SH-SY5Y (cell line): ENCODE results near the gene FAM47C.
"Not testable (repeated sequence)": the region's sequence is repeated elsewhere in the genome, so short reads cannot be mapped to it uniquely, and the experiment has no call there.

ENCODE experiments used
- GATA2 ChIP-seq: IDR thresholded peaks from 2 replicates; pipeline ENCODE4 v1.6.1; 2011; ENCODE audit warnings: mild to moderate bottlenecking, low read depth, low read length
- GATA3 ChIP-seq: IDR thresholded peaks from 2 replicates; pipeline ENCODE4 v1.6.1; 2011; ENCODE audit warnings: low read depth, mild to moderate bottlenecking, low read length, moderate library complexity

The FAM47C gene

DNA sequence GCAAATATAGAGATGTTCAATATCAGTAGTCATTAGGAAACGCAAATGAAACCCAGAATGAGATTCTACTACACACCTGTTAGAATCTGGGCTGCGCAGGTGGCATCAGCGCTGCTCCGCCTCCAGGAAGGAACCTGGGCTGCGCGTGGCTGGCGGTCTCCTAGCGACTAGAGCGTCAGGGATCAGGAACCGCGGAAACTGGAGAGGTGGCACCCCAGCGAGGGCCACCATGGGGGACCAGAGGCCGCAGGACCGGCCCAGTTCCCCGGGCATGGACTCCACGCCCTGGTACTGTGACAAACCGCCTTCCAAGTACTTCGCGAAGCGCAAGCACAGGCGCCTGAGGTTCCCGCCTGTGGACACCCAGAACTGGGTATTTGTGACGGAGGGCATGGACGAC, at the start of gene FAM47C:
FAM47C (plus strand) TSS at position 185 of the 400 bp plus-strand sequence; CDS start at position 230, 45 bp downstream.
- TF ChIP-seq GATA2, GATA3: not testable (repeated sequence)

DNA sequence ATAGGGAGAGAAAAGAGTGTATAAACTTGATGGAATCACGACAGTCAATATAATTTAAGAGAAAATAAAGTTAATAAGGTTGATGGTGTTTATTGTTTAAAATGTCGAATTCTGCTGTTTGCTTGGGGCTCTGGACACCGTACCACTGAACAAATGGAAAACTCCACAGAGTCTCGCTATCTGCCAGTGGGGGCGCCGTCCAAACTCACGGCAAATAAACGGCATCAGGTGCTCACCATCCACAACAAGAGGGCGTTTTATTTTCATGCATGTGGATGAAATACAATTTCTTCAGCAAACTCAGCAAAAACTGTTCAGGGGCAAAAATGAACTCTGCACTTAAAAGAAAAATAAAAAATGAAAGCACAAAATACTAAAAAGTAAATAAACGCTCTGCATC, 46.6 kb upstream of the FAM47C start:
- TF ChIP-seq GATA2 (no peak), GATA3 (no peak)

DNA sequence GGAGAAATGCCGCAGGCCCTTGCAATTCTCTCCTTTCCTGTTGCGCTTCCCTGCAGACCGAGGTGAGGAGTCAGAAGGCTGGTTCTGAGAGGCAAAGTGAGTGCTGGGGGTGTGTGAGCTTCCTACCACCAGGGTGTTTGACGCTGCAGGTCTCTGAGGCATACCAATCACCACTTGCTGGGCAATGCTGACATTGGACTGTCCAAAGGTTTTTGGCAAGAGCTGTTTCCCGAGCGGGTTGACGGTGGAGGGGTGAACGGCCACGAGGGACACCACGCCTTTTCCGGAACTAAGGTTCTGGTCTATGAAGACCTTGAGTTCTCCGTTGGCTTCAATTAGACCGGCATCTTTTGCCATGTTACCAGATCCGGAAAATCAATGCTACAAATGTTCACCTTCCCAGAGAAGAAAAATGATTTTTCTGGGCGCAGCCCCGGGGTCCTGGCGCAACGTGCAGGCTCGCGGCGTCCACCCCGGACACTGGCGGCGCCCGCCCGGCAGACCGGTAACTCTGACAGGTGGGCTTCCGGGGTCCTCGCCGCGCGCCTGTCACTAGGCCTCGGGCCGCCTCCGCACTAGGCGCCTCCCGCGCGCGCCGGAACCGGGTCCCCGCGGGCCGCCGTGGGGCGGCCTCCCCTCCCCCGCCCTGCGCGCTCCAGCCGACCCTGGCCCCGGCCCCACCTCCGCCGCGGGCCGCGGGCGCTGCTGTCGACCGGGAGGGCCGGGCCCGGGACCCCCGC, 44.9 kb upstream of the FAM47C start:
- TF ChIP-seq GATA3 (no peak), GATA2 (no peak)

DNA sequence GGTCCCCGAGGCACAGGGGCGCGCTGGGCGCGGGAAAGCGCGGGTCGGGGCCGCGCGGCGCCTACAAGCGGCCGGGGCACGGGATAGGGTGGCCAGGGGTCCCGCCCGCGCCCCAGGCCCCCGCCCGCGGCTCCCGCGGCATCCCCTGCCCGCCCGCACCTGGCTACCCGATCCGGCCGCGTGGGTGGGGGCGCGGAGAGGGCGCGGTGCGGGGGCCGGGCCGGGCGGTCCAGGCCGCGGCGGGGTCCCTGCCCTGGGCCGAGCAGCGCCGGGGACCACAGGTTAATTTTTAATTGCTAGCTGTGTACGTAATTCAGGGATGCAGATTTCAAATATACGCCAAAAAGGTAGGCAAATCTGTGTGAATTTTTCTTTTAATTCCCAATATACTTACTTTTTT, 44.3 kb upstream of the FAM47C start:
- TF ChIP-seq GATA3 (no peak), GATA2 (no peak)

DNA sequence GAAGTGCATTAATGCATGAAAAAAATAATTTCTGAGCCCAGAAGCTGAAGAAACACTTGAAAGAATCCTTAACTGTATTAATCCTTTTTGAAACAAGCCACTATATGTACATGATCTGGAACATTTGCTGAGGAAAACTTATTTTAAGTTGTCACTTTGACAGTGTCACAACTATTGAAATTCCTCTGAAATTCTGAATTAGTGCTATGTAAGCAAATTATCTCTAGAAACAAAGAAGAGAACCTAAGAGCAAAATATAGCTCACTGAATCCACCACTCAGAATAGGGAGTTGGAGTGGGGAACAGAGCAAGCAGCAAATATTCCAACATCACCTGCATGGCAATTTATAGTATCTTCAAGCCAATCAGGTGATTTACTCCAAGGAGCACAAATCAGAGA, 34.6 kb upstream of the FAM47C start:
- TF ChIP-seq GATA3 (no peak), GATA2 (no peak)

DNA sequence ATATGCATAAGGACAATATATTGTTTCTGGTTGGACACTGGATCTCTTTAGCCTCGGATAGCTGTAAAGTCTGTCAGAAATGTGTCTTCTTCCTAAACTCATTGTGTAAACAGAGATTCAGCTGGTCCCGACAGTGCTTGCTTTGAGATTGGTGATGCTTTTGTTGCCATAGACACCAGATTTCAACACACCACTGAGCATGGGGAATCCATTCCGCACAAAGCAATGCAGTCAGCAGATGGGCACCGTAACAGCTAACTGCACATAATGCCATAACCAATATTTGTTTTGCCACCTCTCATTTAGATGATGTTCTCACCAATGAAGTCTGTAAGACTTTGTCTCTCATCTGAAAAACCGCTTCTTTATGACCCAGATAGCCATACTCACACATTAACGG, 33.3 kb upstream of the FAM47C start:
- TF ChIP-seq GATA3 (no peak), GATA2 (no peak)

DNA sequence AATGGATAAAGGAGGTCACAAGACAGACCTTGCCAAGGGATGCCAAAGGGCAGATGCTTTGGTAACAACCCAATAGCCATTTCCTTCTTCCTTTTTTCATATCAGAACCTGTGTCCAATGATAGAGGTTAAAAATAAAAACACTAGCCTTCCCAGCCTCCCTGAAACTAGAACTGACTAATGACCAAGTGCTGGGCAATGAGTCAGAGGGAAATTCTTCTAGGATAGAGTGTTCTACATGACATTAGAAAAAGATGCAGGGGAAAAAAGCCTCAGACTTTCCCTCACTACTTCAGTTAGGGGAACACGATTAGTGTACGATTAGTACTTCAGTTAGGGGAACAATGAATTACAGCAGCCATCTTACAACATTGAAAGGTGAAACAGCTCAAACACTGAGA, 29.3 kb upstream of the FAM47C start:
- no peak for TF ChIP-seq GATA3
- TF ChIP-seq GATA2, result no peak

DNA sequence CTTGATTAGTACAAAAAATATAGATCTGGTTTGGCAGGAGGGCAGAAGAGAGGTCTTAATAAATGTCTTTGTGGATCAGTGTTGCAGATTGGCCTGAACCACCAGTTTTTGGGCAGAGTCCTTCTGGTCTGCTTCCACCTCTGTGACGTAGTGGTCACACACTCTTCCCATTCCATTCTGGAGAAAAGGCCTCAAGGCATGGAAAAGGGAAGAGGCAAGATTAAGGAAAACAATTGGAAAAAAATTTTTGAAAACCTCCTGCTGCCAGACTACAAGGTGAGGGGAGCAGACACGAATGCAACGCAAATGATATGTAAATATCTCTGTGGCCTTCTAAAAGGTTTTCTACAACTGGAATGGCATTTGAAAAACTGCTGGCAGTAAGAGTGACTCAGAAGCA, 24.3 kb upstream of the FAM47C start:
- no peak for TF ChIP-seq GATA2
- no peak for TF ChIP-seq GATA3

DNA sequence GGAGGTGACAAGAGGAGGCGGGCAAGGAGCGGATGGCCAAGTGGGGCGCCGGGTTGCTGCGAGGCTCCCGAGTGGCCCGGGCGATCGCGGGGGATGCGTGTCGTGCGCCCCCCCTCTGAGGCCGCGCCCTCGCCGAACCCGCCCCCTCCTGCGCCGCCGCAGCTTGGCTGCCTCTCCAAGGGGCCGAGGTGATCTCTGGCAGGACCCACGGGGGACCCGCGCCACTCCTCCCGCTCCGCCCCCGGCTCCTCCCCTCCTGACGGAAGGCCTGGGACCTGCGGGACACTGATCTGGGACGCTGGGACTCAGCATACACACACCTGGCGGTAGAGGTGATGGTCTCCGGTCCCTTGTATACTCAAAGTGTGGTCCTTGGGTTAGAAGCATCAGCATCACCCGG, 21.9 kb upstream of the FAM47C start:
- TF ChIP-seq GATA3 (no peak), GATA2 (no peak)

DNA sequence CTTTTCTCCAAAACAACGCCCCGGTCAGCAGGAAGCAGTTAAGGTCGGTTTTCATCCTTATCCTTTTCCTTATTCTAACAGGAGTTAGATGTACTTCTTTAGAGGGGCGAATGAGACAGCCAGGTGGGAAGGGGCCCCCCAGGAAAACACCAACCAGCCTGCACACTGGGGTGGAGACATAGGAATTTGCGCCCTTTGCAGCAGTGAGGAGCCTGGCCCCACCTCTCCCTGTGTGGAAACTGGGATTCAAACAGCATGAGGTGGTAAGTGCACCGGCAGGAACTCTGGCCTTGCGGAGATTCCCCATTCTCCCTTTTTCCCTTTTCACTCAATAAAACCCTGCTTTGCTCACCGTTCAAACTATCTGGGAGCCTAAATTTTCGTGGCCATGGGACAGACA, 8.0 kb upstream of the FAM47C start:
- TF ChIP-seq GATA3, result no peak
- TF ChIP-seq GATA2, result no peak

DNA sequence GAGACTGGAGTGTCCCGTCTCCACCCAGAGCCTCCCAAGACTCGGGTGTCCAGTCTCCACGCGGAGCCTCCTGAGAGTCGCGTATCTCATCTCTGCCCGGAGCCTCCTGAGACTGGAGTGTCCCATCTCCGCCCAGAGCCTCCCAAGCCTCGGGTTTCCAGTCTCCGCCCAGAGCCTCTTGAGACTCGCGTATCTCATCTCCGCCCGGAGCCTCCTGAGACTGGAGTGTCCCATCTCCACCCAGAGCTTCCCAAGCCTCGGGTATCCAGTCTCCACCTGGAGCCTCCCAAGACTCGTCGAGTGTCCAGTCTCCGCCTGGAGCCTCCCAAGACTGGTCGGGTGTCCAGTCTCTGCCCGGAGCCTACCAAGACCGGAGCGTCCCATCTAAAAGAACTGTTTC, 2.3 kb downstream of the FAM47C start:
- no peak for TF ChIP-seq GATA3
- TF ChIP-seq GATA2, result no peak

DNA sequence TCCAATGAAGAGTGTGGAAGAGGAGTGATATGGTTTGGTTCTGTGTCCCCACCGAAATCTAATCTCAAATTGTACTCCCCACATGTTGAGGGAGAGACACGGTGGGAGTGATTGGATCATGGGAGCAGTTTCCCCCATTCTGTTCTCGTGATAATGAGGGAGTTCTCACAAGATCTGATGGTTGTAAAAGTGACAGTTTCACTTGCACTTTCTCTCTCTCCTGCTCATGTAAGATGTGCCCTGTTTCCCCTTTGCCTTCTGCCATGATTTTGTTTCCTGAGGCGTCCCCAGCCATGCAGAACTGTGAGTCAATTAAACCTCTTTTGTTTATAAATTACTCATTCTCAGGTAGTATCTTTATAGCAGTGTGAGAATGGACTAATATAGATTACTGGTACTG, 39.6 kb downstream of the FAM47C start:
- TF ChIP-seq GATA2 (no peak), GATA3 (no peak)

DNA sequence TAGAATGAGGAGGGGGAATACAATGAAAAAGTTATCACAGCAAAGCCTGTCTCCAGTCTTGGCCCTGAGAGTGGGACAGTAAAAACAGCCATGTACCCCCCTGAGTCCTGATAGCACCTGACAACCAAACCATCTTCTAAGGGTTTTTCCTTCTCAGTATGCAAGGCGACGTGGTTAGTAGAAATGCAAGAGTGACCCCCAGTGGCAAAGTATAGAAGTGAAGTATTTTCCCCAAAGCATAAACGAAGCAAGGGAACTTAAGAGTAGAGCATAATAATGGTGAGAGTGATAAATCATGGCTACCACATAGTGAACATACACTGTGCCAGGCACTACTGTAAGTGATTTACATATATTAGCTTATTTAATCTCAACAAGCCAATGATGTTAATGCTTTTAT, 52.8 kb downstream of the FAM47C start:
- TF ChIP-seq GATA2 (no peak), GATA3 (no peak)
